GM21619 (cell line): ENCODE data around the gene PIGQ.

Source experiments
- ATAC-seq: cut with Tn5 transposase; IDR thresholded peaks from one replicate; pipeline ENCODE4 v1.9.1; 2021; ENCODE audit not compliant: unreplicated experiment

PIGQ gene

GRCh38 chr16:625977-626765 lies 56.4 kb downstream of the PIGQ start:
- ATAC-seq: no peak

- no peak for ATAC-seq
Observed at GRCh38 chr16:626787-627453, 57.2 kb downstream of the PIGQ start.

DNA sequence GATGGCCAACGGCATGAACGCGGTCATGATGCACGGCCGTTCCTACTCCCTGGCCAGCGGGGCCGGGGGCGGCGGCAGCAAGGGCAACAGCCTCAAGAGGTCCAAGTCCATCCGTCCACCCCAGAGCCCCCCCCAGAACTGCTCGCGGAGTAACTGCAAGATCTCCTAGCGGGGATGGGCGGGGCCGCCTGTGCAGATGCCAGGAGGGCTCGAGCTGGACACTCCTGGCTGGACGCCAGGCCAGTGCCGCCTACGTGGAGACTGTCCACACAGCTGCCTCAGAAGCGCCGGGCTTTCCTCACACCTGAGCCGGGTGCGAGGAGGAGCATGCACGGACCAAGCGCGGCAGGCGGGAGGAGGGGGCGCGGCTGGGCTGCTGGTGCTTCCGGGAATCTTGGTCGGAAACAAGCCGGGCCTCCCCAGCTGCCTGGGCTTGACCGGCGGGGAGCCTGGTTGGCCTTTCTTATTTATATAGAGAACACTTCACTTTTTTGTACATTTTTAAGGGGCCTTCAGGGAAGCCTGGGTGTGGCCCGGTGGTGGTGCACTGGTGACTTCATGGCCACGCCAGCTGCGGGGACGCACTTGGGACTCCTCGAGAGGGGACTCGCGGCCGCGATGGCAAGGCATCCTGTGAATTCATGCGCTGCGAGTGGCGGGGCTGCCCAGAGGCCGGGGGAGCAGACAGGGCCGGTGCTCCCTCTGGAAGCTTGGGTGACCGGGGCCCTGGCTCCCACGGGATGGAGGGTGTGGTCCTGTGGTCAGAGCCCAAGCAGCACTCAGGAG lies 57.9 kb downstream of the PIGQ start:
- no peak for ATAC-seq

DNA sequence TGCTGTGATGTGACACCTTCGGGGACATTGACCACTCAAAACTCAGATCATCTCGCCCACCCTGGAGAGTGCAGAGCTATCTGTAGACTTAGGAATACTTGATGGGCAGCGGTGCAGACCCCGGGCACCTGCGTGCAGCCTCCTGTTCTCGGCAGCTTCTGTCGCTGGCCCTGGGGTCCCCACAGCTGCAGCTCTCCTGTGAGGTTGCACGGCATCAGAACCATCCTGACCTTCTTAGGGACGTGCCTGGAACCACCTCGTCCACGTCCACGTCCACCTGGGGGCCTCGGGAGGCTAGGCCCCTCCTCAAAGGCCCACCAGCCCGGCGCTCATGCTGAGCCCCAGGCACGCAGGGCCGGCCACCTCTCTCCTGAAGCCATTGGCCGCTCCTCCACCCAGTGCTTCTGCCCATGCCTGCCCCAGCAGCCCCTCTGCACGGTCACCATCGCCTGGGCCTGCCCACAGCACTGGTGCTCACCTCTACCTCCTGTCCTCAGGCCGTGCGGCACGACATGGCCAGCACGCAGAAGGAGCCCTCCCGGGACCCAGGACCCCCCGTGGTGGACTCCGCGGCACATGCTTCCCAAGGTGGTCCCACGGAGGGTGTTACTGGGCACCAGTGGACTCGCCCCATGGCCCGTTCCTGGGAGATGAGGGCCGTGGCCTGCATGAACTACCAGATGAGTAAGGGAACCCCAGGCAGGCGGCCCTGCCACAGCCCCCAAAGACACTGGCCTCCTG lies 58.7 kb downstream of the PIGQ start:
- ATAC-seq: no peak

- no peak for ATAC-seq
Observed at GRCh38 chr16:629185-629832, 59.5 kb downstream of the PIGQ start.

- no peak for ATAC-seq
Observed at GRCh38 chr16:629833-630248, 60.1 kb downstream of the PIGQ start.

DNA sequence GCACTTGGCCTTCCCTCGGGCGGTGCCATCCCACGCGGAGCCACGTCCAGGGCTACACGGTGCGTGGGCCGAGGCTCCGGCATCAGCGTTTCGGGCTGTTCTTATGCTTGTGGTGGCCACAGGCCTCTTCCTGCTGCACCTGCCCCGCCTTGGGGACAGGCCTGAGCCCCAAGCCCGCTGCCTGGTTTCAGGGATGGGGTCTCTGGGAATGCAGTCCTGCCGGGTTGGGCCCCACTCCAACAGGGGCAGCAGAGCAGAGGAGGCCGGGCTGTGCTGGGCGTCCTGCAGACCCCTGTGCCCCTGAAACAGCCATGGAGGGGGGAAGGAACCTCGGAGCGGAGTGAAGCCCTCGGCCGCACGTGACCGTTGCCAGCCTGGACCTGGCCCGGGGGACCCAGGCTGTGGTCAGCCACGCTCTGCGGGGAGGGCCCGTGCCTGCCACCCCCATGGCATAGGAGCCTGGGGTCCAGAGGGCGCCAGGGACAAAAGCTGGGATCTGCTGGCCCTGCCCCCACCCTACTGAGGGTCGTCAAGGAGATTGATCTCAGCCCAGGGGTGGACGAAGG lies 60.6 kb downstream of the PIGQ start:
- no peak for ATAC-seq

- ATAC-seq: no peak
Observed at GRCh38 chr16:630815-631405, 61.1 kb downstream of the PIGQ start, which contains the start of gene WFIKKN1. WFIKKN1 (plus strand) TSS chr16:630985; CDS start chr16:631254, 269 bp downstream.

DNA sequence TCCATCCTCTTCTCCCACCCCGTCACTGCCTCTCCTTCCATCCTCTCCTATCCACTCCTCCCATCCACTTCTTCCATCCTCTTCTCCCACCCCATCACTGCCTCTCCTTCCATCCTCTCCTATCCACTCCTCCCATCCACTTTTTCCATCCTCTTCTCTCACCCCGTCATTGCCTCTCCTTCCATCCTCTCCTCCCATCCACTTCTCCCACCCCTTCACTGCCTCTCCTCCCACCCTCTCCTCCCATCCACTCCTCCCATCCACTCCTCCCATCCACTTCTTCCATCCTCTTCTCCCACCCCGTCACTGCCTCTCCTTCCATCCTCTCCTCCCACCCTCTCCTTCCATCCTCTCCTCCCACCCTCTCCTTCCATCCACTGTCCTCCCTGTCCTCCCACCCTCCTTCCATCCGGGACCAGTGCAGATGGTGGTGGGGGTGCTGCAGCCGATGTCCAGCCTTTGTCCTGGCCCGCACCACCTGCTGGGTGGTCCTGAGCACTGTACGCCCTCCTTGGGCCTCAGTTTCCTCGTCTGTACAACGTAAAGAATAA lies 62.1 kb downstream of the PIGQ start:
- no peak for ATAC-seq

GRCh38 chr16:632486-633335 lies 62.9 kb downstream of the PIGQ start:
- ATAC-seq: no peak

GRCh38 chr16:633336-634050 lies 63.7 kb downstream of the PIGQ start:
- no peak for ATAC-seq
